ENCODE results near the gene ATF6. TPM values are rescaled to one million over a fixed set of nuclear protein-coding genes. Genes with fewer than 3 reads are reported as not detected.

The ATF6 gene
- total and polyA plus RNA-seq, 2 of the 4 experiments (the other 2 are of a cell fraction), result 12.2 to 17.6 TPM

GRCh38 chr1:161919229-161919628, 153.1 kb downstream of the ATF6 start:
- TF ChIP-seq RFX5 (IDR thresholded peaks at IDR 0.05; ENCODE audit: low read depth, low read length) (no peak), BHLHE40 (IDR thresholded peaks at IDR 0.05; ENCODE audit: low read depth, low read length) (no peak), NFE2L2 (IDR thresholded peaks at IDR 0.05; ENCODE audit: low read depth, low read length) (no peak), MAFK (IDR thresholded peaks at IDR 0.05; ENCODE audit: low read depth, low read length) (no peak), USF2 (IDR thresholded peaks at IDR 0.05; ENCODE audit: low read depth, low read length) (no peak), CEBPB (IDR thresholded peaks at IDR 0.05; ENCODE audit: low read depth, low read length) (no peak), RAD21 (IDR thresholded peaks at IDR 0.05; ENCODE audit: low read length) (no peak)
- no peak for ATAC-seq (ENCODE audit: low read depth)

More at GRCh38 chr1:161919229-161919628, 153.1 kb downstream of the ATF6 start:
- no peaks in the 10 kb centered on the region for H3K36me3 ChIP-seq (ENCODE audit: control insufficient read depth, insufficient read depth, low read length)
- H3K14ac ChIP-seq (replicated peaks; ENCODE audit: low read depth, low read length), result no peak overlapping the region
- in situ Hi-C loops (cut with MboI; ENCODE audit: low sequenced_read_pairs), result no loop called here
- H3K18ac ChIP-seq (ENCODE audit: low read depth, low read length), result no peak overlapping the region
- no peak overlapping the region for H2BK5ac ChIP-seq (ENCODE audit: low read depth, low read length, poor library complexity, severe bottlenecking)
- H3K56ac ChIP-seq (ENCODE audit: extremely low read depth, insufficient read depth, low read length), result no peak overlapping the region
- no peak overlapping the region for H4K5ac ChIP-seq (ENCODE audit: low read depth, low read length)
- no peak overlapping the region for H2BK120ac ChIP-seq (ENCODE audit: low read depth, low read length)
- H3K4ac ChIP-seq (ENCODE audit: low read depth, low read length), result no peak overlapping the region
- no peak overlapping the region for H3K4me2 ChIP-seq (ENCODE audit: low read depth, low read length)
- no peak overlapping the region for H2AK5ac ChIP-seq (ENCODE audit: low read depth, low read length)
- ChIA-PET CTCF (no interaction called here), POLR2A (ENCODE audit: unreplicated experiment) (no interaction called here)
- H4K8ac ChIP-seq (ENCODE audit: low read depth in 2 of 2, low read length in 2 of 2), result no peak overlapping the region
- no peak overlapping the region for H4K91ac ChIP-seq (ENCODE audit: insufficient read depth, low read depth, low read length)
- H2AFZ ChIP-seq (replicated peaks; ENCODE audit: low read length, poor library complexity), result no peak overlapping the region
- H3K4me3 ChIP-seq (ENCODE audit: insufficient read depth, low read depth, low read length), result no peak overlapping the region
- dilution Hi-C loops (cut with HindIII; ENCODE audit: low sequenced_read_pairs, unreplicated experiment), result no loop called here
- no TSS peak for BruUV-seq (replicated peaks)
- DNase-seq, result no peak
- no peak overlapping the region for H3K23ac ChIP-seq (ENCODE audit: low read depth, low read length)
- H3K27me3 ChIP-seq (ENCODE audit: control insufficient read depth, insufficient read depth, low read length), result no peaks in the 10 kb centered on the region
- no peaks in the 10 kb centered on the region for H3K9me3 ChIP-seq (ENCODE audit: control insufficient read depth, insufficient read depth, low read length)
- H3K4me1 ChIP-seq (ENCODE audit: control insufficient read depth, insufficient read depth, low read length), result no peaks in the 10 kb centered on the region; the same call in 1 of the 2 replicates
- no peak overlapping the region for H2BK15ac ChIP-seq (ENCODE audit: low read depth, low read length)
- no peaks in the 10 kb centered on the region for H4K20me1 ChIP-seq (ENCODE audit: insufficient read depth, low read length)
- H3K79me1 ChIP-seq (ENCODE audit: low read depth in 1 of 2, low read length in 2 of 2), result peaks cover 0 to 3% of the 10 kb centered on the region in 2 experiments; a peak in 1 of 4 replicates
- no peaks in the 10 kb centered on the region for H3K9me1 ChIP-seq (ENCODE audit: insufficient read depth, low read length)
- intact Hi-C loops (cut with micrococcal nuclease), result no loop called here
- no peak overlapping the region for H2BK20ac ChIP-seq (ENCODE audit: low read depth, low read length)
- no peak overlapping the region for H3K9ac ChIP-seq (ENCODE audit: low read depth, low read length)
- H2AK9ac ChIP-seq (replicated peaks; ENCODE audit: low read depth, low read length, poor library complexity), result no peak overlapping the region
- no peak overlapping the region for H3K27ac ChIP-seq (ENCODE audit: insufficient read depth, low read length)
